K562 (cell line): ENCODE measurements around the gene AMPD3. TPM values are rescaled to one million over a fixed set of nuclear protein-coding genes. Genes with fewer than 3 reads are reported as not detected.

Source experiments
- CTBP1 ChIP-seq: fragments of 450-650 bp; IDR thresholded peaks from 2 replicates; pipeline ENCODE4 v1.6.1; 2016; ENCODE audit warnings: borderline replicate concordance
- FOXO4 ChIP-seq: fragments of 450-650 bp; formaldehyde crosslinking; IDR thresholded peaks from 2 replicates; pipeline ENCODE4 v1.4.0; 2020; ENCODE audit warnings: mild to moderate bottlenecking, moderate library complexity
- GATA2 ChIP-seq: sonication (generic); formaldehyde crosslinking; IDR thresholded peaks from 2 replicates; pipeline ENCODE4 v1.4.0; 2020; ENCODE audit warnings: mild to moderate bottlenecking, missing genetic modification reagents
- KAT2B ChIP-seq: IDR thresholded peaks from one replicate; pipeline ENCODE4 v1.6.1; 2012; ENCODE audit warnings: low read depth, mild to moderate bottlenecking, control low read depth, inconsistent platforms, low read length, moderate library complexity
- KLF16 ChIP-seq: IDR thresholded peaks from 2 replicates; pipeline ENCODE4 v1.6.1; 2016; ENCODE audit warnings: antibody characterized with exemption
- MBD1 ChIP-seq: fragments of 250-450 bp; sonication (Bioruptor Pico); IDR thresholded peaks from 2 replicates; pipeline ENCODE4 v1.8.0; 2022; ENCODE audit warnings: inconsistent platforms
- MBD2 ChIP-seq: sonication (generic); IDR thresholded peaks from 2 replicates; pipeline ENCODE4 v1.6.1; 2016; ENCODE audit warnings: low read depth, borderline replicate concordance
- NFATC3 ChIP-seq: fragments of 450-650 bp; IDR thresholded peaks from 2 replicates; pipeline ENCODE4 v1.6.1; 2017; ENCODE audit warnings: mild to moderate bottlenecking
- NONO ChIP-seq, 2 experiments: fragments of 200-400 bp in 1 of 2; fragments of 450-650 bp in 1 of 2; formaldehyde crosslinking in 1 of 2; IDR thresholded peaks; 2 replicates each; pipeline ENCODE4 v1.6.1; 2017; ENCODE audit warnings: low read depth in 2 of 2, mild to moderate bottlenecking in 2 of 2, moderate library complexity in 2 of 2, low read length in 1 of 2
- RAD51 ChIP-seq: fragments of 450-650 bp; IDR thresholded peaks from 2 replicates; pipeline ENCODE4 v1.7.1; 2016; ENCODE audit warnings: low read depth, mild to moderate bottlenecking, borderline replicate concordance
- REST ChIP-seq, 2 experiments: fragments of 450-650 bp; formaldehyde crosslinking in 1 of 2; IDR thresholded peaks; 2 replicates each; pipeline versions ENCODE4 v1.4.0 to v1.6.1; 2014 to 2020; ENCODE audit warnings: mild to moderate bottlenecking in 2 of 2, borderline replicate concordance in 1 of 2, low read depth in 1 of 2
- SP1 ChIP-seq: sonication (generic); formaldehyde crosslinking; IDR thresholded peaks from 2 replicates; pipeline ENCODE4 v1.8.1; 2022; ENCODE audit warnings: mild to moderate bottlenecking, missing genetic modification reagents
- TFE3 ChIP-seq: fragments of 450-650 bp; formaldehyde crosslinking; IDR thresholded peaks from 2 replicates; pipeline ENCODE4 v1.4.0; 2020; ENCODE audit warnings: mild to moderate bottlenecking, mixed read lengths
- ZNF277 ChIP-seq: fragments of 250-450 bp; sonication (Bioruptor Pico); IDR thresholded peaks from 2 replicates; pipeline ENCODE4 v1.8.0; 2022; ENCODE audit warnings: inconsistent platforms, mild to moderate bottlenecking, moderate library complexity, borderline replicate concordance
- polyA plus RNA-seq, 8 experiments: library from polyadenylated mRNA; depleted of rRNA in 4 of 8; stranded (reverse) in 5 of 8; unstranded in 3 of 8; fragments of >200 nt; fragmentation: Nextera tagmentation in 2 of 8; fragmentation: Illumina TruSeq in 1 of 8; extraction: Ambion mirVana in 2 of 8; extraction: Trizol in 1 of 8; gene quantifications; 2 replicates each; pipeline versions ENCODE4 v1.2.1 to v1.2.3, GENCODE V29; 2011 to 2014; ENCODE audit warnings: inconsistent platforms in 1 of 8, missing spikeins in 1 of 8
- total RNA-seq, 7 experiments: library from RNA; depleted of rRNA in 6 of 7; stranded (reverse); fragments of >200 nt in 6 of 7; fragmentation: Illumina TruSeq in 2 of 7; extraction: Trizol in 2 of 7; gene quantifications; 2 replicates each; pipeline versions ENCODE4 v1.2.1 to v1.2.3, GENCODE V29; 2011 to 2021; ENCODE audit warnings: low replicate concordance in 1 of 7

The AMPD3 gene
- total and polyA plus RNA-seq, 9 of the 15 experiments (the other 6 are each of a cell fraction or from before 2014, with no cell fraction given): 4.4 to 23.6 (median 11.2) TPM

- TF ChIP-seq RAD51 (peak; percentile 72), FOXO4 (CRISPR knock-in tag) (no peak), KLF16 (no peak), TFE3 (CRISPR knock-in tag) (peak; percentile 88), SP1 (CRISPR knock-in tag) (no peak), MBD2 (no peak), NFATC3 (no peak), NONO (IDR thresholded peaks at IDR 0.05; ENCODE audit: low read depth in 2 of 2, low read length in 1 of 2) (no peak), GATA2 (CRISPR knock-in tag) (no peak), CTBP1 (peak; percentile 39; the same call in 1 of the 2 replicates), ZNF277 (no peak), MBD1 (CRISPR knock-in tag) (no peak), KAT2B (no peak), REST (IDR thresholded peaks at IDR 0.05; ENCODE audit: borderline replicate concordance) (peak; percentile 34; the same call in 1 of the 2 replicates), REST (CRISPR knock-in tag; IDR thresholded peaks at IDR 0.05; ENCODE audit: low read depth) (no peak)
These were observed 44.2 kb upstream of the AMPD3 start (continued) for GRCh38 chr11:10410844-10411200.
